GM18861 (cell line): ENCODE data around the gene BLTP1.
"Not testable (repeated sequence)": the region's sequence is repeated elsewhere in the genome, so short reads cannot be mapped to it uniquely, and the experiment has no call there.

Source experiments
- ATAC-seq: cut with Tn5 transposase; IDR thresholded peaks from one replicate; pipeline ENCODE4 v1.9.1; 2021; ENCODE audit not compliant: unreplicated experiment

The BLTP1 gene

GRCh38 chr4:122151982-122152710 is at the start of gene BLTP1:
BLTP1 (plus strand) TSS chr4:122152331; CDS start chr4:122170648, 18,317 bp downstream.
- ATAC-seq = peak; percentile 95

GRCh38 chr4:122104184-122104583 is 47.9 kb upstream of the BLTP1 start:
- ATAC-seq = no peak

- no peak for ATAC-seq
Observed at GRCh38 chr4:122107680-122108079, 44.5 kb upstream of the BLTP1 start.

- ATAC-seq = not testable (repeated sequence)
Observed at GRCh38 chr4:122110304-122110703, 41.8 kb upstream of the BLTP1 start.

- no peak for ATAC-seq
Observed at GRCh38 chr4:122117743-122118142, 34.4 kb upstream of the BLTP1 start.

GRCh38 chr4:122118243-122118642 is 33.9 kb upstream of the BLTP1 start:
- ATAC-seq = no peak

GRCh38 chr4:122119739-122120138 is 32.4 kb upstream of the BLTP1 start:
- no peak for ATAC-seq

GRCh38 chr4:122121593-122121992 is 30.5 kb upstream of the BLTP1 start:
- no peak for ATAC-seq

GRCh38 chr4:122122083-122122482 is 30.0 kb upstream of the BLTP1 start:
- ATAC-seq = no peak

- no peak for ATAC-seq
Observed at GRCh38 chr4:122129061-122129460, 23.1 kb upstream of the BLTP1 start.

- no peak for ATAC-seq
Observed at GRCh38 chr4:122131562-122132157, 20.5 kb upstream of the BLTP1 start.

GRCh38 chr4:122132891-122133290 is 19.2 kb upstream of the BLTP1 start:
- no peak for ATAC-seq

- ATAC-seq = no peak
Observed at GRCh38 chr4:122139139-122139538, 13.0 kb upstream of the BLTP1 start.

GRCh38 chr4:122140834-122141233 is 11.3 kb upstream of the BLTP1 start:
- no peak for ATAC-seq

GRCh38 chr4:122142687-122143086 is 9.4 kb upstream of the BLTP1 start:
- no peak for ATAC-seq

GRCh38 chr4:122146652-122147051 is 5.5 kb upstream of the BLTP1 start:
- no peak for ATAC-seq

GRCh38 chr4:122150931-122151330 is 1.2 kb upstream of the BLTP1 start:
- no peak for ATAC-seq

GRCh38 chr4:122152711-122153226 is 638 bp downstream of the BLTP1 start:
- ATAC-seq = peak; percentile 30

- ATAC-seq = no peak
Observed at GRCh38 chr4:122156819-122157218, 4.7 kb downstream of the BLTP1 start.

GRCh38 chr4:122163301-122163700 is 11.2 kb downstream of the BLTP1 start:
- ATAC-seq = no peak

- no peak for ATAC-seq
Observed at GRCh38 chr4:122163767-122164166, 11.6 kb downstream of the BLTP1 start.

- ATAC-seq = no peak
Observed at GRCh38 chr4:122167369-122167768, 15.2 kb downstream of the BLTP1 start.
